Measurements from ENCODE around the gene UNC80.

GRCh38 chr2:209956271-209956670, 184.6 kb downstream of the UNC80 start:
- TF ChIP-seq CTCF (IDR thresholded peaks at IDR 0.05) (no peak), ZFX (IDR thresholded peaks at IDR 0.05; ENCODE audit: borderline replicate concordance) (no peak)
